ENCODE data around the gene ORC2.

- TF ChIP-seq, protein P1, sequence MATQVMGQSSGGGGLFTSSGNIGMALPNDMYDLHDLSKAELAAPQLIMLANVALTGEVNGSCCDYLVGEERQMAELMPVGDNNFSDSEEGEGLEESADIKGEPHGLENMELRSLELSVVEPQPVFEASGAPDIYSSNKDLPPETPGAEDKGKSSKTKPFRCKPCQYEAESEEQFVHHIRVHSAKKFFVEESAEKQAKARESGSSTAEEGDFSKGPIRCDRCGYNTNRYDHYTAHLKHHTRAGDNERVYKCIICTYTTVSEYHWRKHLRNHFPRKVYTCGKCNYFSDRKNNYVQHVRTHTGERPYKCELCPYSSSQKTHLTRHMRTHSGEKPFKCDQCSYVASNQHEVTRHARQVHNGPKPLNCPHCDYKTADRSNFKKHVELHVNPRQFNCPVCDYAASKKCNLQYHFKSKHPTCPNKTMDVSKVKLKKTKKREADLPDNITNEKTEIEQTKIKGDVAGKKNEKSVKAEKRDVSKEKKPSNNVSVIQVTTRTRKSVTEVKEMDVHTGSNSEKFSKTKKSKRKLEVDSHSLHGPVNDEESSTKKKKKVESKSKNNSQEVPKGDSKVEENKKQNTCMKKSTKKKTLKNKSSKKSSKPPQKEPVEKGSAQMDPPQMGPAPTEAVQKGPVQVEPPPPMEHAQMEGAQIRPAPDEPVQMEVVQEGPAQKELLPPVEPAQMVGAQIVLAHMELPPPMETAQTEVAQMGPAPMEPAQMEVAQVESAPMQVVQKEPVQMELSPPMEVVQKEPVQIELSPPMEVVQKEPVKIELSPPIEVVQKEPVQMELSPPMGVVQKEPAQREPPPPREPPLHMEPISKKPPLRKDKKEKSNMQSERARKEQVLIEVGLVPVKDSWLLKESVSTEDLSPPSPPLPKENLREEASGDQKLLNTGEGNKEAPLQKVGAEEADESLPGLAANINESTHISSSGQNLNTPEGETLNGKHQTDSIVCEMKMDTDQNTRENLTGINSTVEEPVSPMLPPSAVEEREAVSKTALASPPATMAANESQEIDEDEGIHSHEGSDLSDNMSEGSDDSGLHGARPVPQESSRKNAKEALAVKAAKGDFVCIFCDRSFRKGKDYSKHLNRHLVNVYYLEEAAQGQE (IDR thresholded peaks at IDR 0.05; ENCODE audit: low read depth): no peak; the same call in 1 of the 2 replicates
- no peak; the same call in 1 of the 2 replicates for TF ChIP-seq FOXM1 (IDR thresholded peaks at IDR 0.05; ENCODE audit: borderline replicate concordance, low read depth)
These were observed 99.1 kb downstream of the ORC2 start, which contains the start of gene CLK1 for GRCh38 chr2:200864176-200865034.
